Kidney (tissue), 14 donors: Measurements from ENCODE around the gene FBLN2. TPM values are rescaled to one million over a fixed set of nuclear protein-coding genes. Genes with fewer than 3 reads are reported as not detected.
"Not testable (repeated sequence)": the region's sequence is repeated elsewhere in the genome, so short reads cannot be mapped to it uniquely, and the experiment has no call there.

ENCODE experiments used
- DNase-seq, 5 donors: peaks; one replicate each; pipeline ENCODE4 v3.0.0-alpha.2; 2013 to 2020
- FAIRE-seq: peaks from 2 replicates; lab custom pipeline; 2012; peaks lifted over from hg19 to GRCh38; lab: Jason Lieb, UNC
- H3K27ac ChIP-seq, 2 donors: one replicate each; pipeline ENCODE4 v1.7.0; 2013; ENCODE audit warnings: low read depth in 2 of 2, low read length in 2 of 2, inconsistent platforms in 1 of 2
- H3K27me3 ChIP-seq: one replicate; pipeline ENCODE4 v1.7.1; 2013; ENCODE audit warnings: low read length, inconsistent platforms; ENCODE audit not compliant: control insufficient read depth, insufficient read depth
- H3K36me3 ChIP-seq, 3 donors: one replicate each; pipeline versions ENCODE4 v1.7.0 to v1.7.1; 2013; ENCODE audit warnings: low read length in 3 of 3, control low read depth in 1 of 3, inconsistent platforms in 1 of 3; ENCODE audit not compliant: insufficient read depth in 3 of 3, control insufficient read depth in 2 of 3
- H3K4me1 ChIP-seq, 3 donors: one replicate each; pipeline versions ENCODE4 v1.7.0 to v1.7.1; 2013; ENCODE audit warnings: low read length in 3 of 3, inconsistent platforms in 1 of 3, low read depth in 1 of 3; ENCODE audit not compliant: control insufficient read depth in 2 of 3, insufficient read depth in 2 of 3
- H3K4me3 ChIP-seq, 3 donors: one replicate each; pipeline versions ENCODE4 v1.7.0 to v1.8.1; 2013; ENCODE audit warnings: low read length in 3 of 3, control low read depth in 1 of 3, inconsistent platforms in 1 of 3
- H3K9ac ChIP-seq, 3 donors: one replicate each; pipeline versions ENCODE4 v1.7.0 to v1.7.1; 2013; ENCODE audit warnings: low read length in 3 of 3, control low read depth in 1 of 3, inconsistent platforms in 1 of 3
- H3K9me3 ChIP-seq, 3 donors: one replicate each; pipeline versions ENCODE4 v1.7.0 to v1.7.1; 2013; ENCODE audit warnings: low read length in 3 of 3, control low read depth in 1 of 3, inconsistent platforms in 1 of 3; ENCODE audit not compliant: control insufficient read depth in 2 of 3, insufficient read depth in 1 of 3
- CTCF ChIP-seq: IDR thresholded peaks from 3 replicates; pipeline ENCODE4 v1.5.1; 2012; ENCODE audit warnings: mild to moderate bottlenecking, moderate library complexity, borderline replicate concordance; ENCODE audit not compliant: insufficient read depth; ENCODE audit errors: extremely low read depth
- intact Hi-C: fragments of 100-400 bp; cut with DNase I; formaldehyde crosslinking; loops from one replicate; pipeline ENCODE4 v1.11.1; 2022
- polyA plus RNA-seq: library from polyadenylated mRNA; stranded (reverse); fragments of 350-450 nt; fragmentation: Illumina TruSeq; extraction: RNeasy Lipid Tissue Mini Kit (QIAGEN cat#74804); gene quantifications from one replicate; pipeline ENCODE4 v1.2.3, GENCODE V29; 2014; ENCODE audit warnings: low read depth, low replicate concordance; ENCODE audit not compliant: insufficient read depth
- total RNA-seq: library from RNA; stranded (reverse); fragmentation: NEBNext Ultra II Directional; extraction: Animal tissue kit (Norgen Biotek cat#: 25700); gene quantifications from one replicate; pipeline ENCODE4 v1.2.1, GENCODE V29; 2021
- donor health status: control.
- donor health status: control.
- donor health status: control.
- donor health status: control.
- donor health status: control.
- donor health status: DM: yes; HTN: yes; CAD: no.
- donor health status: Normal renal cell carcinoma (clear cell type).

The FBLN2 gene
- total and polyA plus RNA-seq, 2 donors from 2014 or later: 3.2 to 43.4 TPM

- H3K27me3 ChIP-seq: no peaks in the 10 kb centered on the region
- H3K9ac ChIP-seq: no peak overlapping the region
- H3K27ac ChIP-seq: no peak overlapping the region
- DNase-seq: no peak
- no peak for TF ChIP-seq CTCF
- H3K4me3 ChIP-seq: no peak overlapping the region
- no peak for FAIRE-seq
- no peaks in the 10 kb centered on the region for H3K36me3 ChIP-seq
- no peaks in the 10 kb centered on the region for H3K4me1 ChIP-seq
- intact Hi-C loops: no loop called here
- H3K9me3 ChIP-seq: no peaks in the 10 kb centered on the region
These were observed 12.5 kb downstream of the FBLN2 start for GRCh38 chr3:13561376-13561775.

DNA sequence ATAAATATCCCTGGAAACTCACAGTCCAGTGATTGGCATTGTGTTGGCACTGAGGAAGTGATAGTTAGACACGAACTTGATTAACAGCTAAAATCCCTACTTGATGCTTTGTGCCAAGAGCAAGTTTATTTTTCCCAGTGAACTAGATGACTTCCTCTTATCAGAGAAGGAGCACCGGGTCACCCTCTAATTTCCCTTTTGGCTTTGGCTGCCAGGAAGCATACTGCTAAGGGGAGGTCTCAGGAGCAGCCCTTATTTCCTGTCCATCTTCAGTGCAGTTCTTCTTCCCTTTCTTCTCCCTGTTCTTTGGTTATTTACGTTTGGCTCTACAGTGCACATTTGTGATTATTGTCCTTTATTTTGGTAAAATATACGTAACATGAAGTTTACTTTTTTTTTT is 13.0 kb downstream of the FBLN2 start:
- Histone ChIP-seq H3K9ac (no peak overlapping the region), H3K4me1 (no peaks in the 10 kb centered on the region), H3K27ac (no peak overlapping the region), H3K9me3 (no peaks in the 10 kb centered on the region), H3K4me3 (no peak overlapping the region), H3K27me3 (no peaks in the 10 kb centered on the region), H3K36me3 (no peaks in the 10 kb centered on the region)
- DNase-seq (no peak), FAIRE-seq (no peak)
- TF ChIP-seq CTCF: no peak
- intact Hi-C loops: no loop called here

GRCh38 chr3:13562421-13562820 is 13.5 kb downstream of the FBLN2 start:
- intact Hi-C loops, H3K9ac ChIP-seq, FAIRE-seq, H3K4me1 ChIP-seq, H3K27me3 ChIP-seq, H3K27ac ChIP-seq, DNase-seq, H3K36me3 ChIP-seq, H3K9me3 ChIP-seq, H3K4me3 ChIP-seq: not testable (repeated sequence)

GRCh38 chr3:13563321-13563720 is 14.4 kb downstream of the FBLN2 start:
- H3K4me1 ChIP-seq: no peaks in the 10 kb centered on the region
- TF ChIP-seq CTCF: no peak
- no peak overlapping the region for H3K4me3 ChIP-seq
- H3K9me3 ChIP-seq: no peaks in the 10 kb centered on the region
- intact Hi-C loops: no loop called here
- DNase-seq: peak in 1 of 5 donors; percentile 40
- H3K36me3 ChIP-seq: no peaks in the 10 kb centered on the region
- no peak overlapping the region for H3K9ac ChIP-seq
- no peaks in the 10 kb centered on the region for H3K27me3 ChIP-seq
- FAIRE-seq: no peak
- no peak overlapping the region for H3K27ac ChIP-seq
